Neuronal stem cell (in vitro differentiated cells): Measurements from ENCODE around the gene FHIT.

Experiments used
- DNase-seq: peaks from one replicate; pipeline ENCODE4 v3.0.0-alpha.2; 2013; ENCODE audit warnings: low spot score
- H2AFZ ChIP-seq: one replicate; pipeline ENCODE4 v1.6.1; 2013; ENCODE audit warnings: mild to moderate bottlenecking, low read length, inconsistent platforms
- H2AK5ac ChIP-seq: 2 replicates; pipeline ENCODE4 v1.6.1; 2013; ENCODE audit warnings: low read depth, mild to moderate bottlenecking, inconsistent platforms, low read length, moderate library complexity, mixed read lengths
- H2BK120ac ChIP-seq: 2 replicates; pipeline ENCODE4 v1.6.1; 2013; ENCODE audit warnings: low read depth, mild to moderate bottlenecking, inconsistent platforms, low read length, moderate library complexity, mixed read lengths
- H2BK12ac ChIP-seq: one replicate; pipeline ENCODE4 v1.6.1; 2013; ENCODE audit warnings: low read length, inconsistent platforms
- H2BK15ac ChIP-seq: 2 replicates; pipeline ENCODE4 v1.6.1; 2013; ENCODE audit warnings: mild to moderate bottlenecking, low read length, inconsistent platforms, mixed read lengths
- H2BK5ac ChIP-seq: one replicate; pipeline ENCODE4 v1.6.1; 2013; ENCODE audit warnings: inconsistent platforms, mild to moderate bottlenecking, low read length, moderate library complexity
- H3K14ac ChIP-seq: one replicate; pipeline ENCODE4 v1.6.1; 2013; ENCODE audit warnings: low read length, inconsistent platforms
- H3K18ac ChIP-seq: 2 replicates; pipeline ENCODE4 v1.6.1; 2013; ENCODE audit warnings: low read length, inconsistent platforms
- H3K23ac ChIP-seq: 2 replicates; pipeline ENCODE4 v1.6.1; 2013; ENCODE audit warnings: low read depth, mild to moderate bottlenecking, mixed read lengths, low read length, inconsistent platforms; ENCODE audit not compliant: poor library complexity
- H3K27ac ChIP-seq: replicated peaks from 3 replicates; pipeline ENCODE4 v1.5.1; 2013; ENCODE audit warnings: low read length, inconsistent platforms
- H3K27me3 ChIP-seq, 3 experiments: 2 replicates each; pipeline ENCODE4 v1.6.1; 2013; ENCODE audit warnings: low read length in 3 of 3, mild to moderate bottlenecking in 2 of 3, inconsistent platforms in 1 of 3, low read depth in 1 of 3, mixed read lengths in 1 of 3, moderate library complexity in 1 of 3; ENCODE audit not compliant: control insufficient read depth in 3 of 3, insufficient read depth in 3 of 3
- H3K36me3 ChIP-seq, 2 donors: replicated peaks in 1 of 2; 2 replicates each; pipeline ENCODE4 v1.6.1; 2013; ENCODE audit warnings: low read length in 2 of 2; ENCODE audit not compliant: control insufficient read depth in 2 of 2, insufficient read depth in 2 of 2
- H3K4ac ChIP-seq: 2 replicates; pipeline ENCODE4 v1.6.1; 2013; ENCODE audit warnings: inconsistent platforms, mild to moderate bottlenecking, low read length, moderate library complexity
- H3K4me1 ChIP-seq, 2 donors: 1 replicate in 1 of 2; 2 replicates in 1 of 2; pipeline ENCODE4 v1.6.1; 2013; ENCODE audit warnings: low read length in 2 of 2, low read depth in 1 of 2; ENCODE audit not compliant: control insufficient read depth in 2 of 2, insufficient read depth in 1 of 2
- H3K4me2 ChIP-seq: one replicate; pipeline ENCODE4 v1.6.1; 2013; ENCODE audit warnings: mild to moderate bottlenecking, low read length, inconsistent platforms; ENCODE audit not compliant: insufficient read depth, poor library complexity, severe bottlenecking
- H3K4me3 ChIP-seq, 2 donors: 2 replicates each; pipeline ENCODE4 v1.5.1; 2013; ENCODE audit warnings: low read length in 2 of 2, mild to moderate bottlenecking in 2 of 2, inconsistent platforms in 1 of 2, moderate library complexity in 1 of 2
- H3K79me1 ChIP-seq: one replicate; pipeline ENCODE4 v1.6.1; 2013; ENCODE audit warnings: low read depth, mild to moderate bottlenecking, inconsistent platforms, low read length, moderate library complexity
- H3K9ac ChIP-seq: one replicate; pipeline ENCODE4 v1.6.1; 2013; ENCODE audit warnings: mild to moderate bottlenecking, low read depth, low read length, inconsistent platforms; ENCODE audit not compliant: poor library complexity
- H3K9me3 ChIP-seq, 2 donors: replicated peaks in 1 of 2; 2 replicates each; pipeline versions ENCODE3 to v1.6.1; 2013; ENCODE audit warnings: low read length in 2 of 2, mild to moderate bottlenecking in 2 of 2, inconsistent platforms in 1 of 2, low read depth in 1 of 2, mixed read lengths in 1 of 2, moderate library complexity in 1 of 2; ENCODE audit not compliant: control insufficient read depth in 2 of 2, insufficient read depth in 1 of 2
- H4K8ac ChIP-seq: one replicate; pipeline ENCODE4 v1.6.1; 2013; ENCODE audit warnings: low read depth, mild to moderate bottlenecking, inconsistent platforms, low read length, moderate library complexity
- H4K91ac ChIP-seq: one replicate; pipeline ENCODE4 v1.6.1; 2013; ENCODE audit warnings: low read length, low read depth, mild to moderate bottlenecking, inconsistent platforms; ENCODE audit not compliant: poor library complexity
- WGBS, 2 donors: extraction: QIAGEN DNeasy Blood & Tissue Kit; methylation state at CpG; one replicate each; pipeline ENCODE4 v1.1.7; 2013; ENCODE audit warnings: missing lambda C conversion rate in 2 of 2, mixed read lengths in 1 of 2; ENCODE audit not compliant: insufficient read length in 2 of 2, insufficient replicate concordance in 1 of 2; ENCODE audit errors: extremely low coverage in 2 of 2; 5-methylcytosine and 5-hydroxymethylcytosine counted together

FHIT gene

DNA sequence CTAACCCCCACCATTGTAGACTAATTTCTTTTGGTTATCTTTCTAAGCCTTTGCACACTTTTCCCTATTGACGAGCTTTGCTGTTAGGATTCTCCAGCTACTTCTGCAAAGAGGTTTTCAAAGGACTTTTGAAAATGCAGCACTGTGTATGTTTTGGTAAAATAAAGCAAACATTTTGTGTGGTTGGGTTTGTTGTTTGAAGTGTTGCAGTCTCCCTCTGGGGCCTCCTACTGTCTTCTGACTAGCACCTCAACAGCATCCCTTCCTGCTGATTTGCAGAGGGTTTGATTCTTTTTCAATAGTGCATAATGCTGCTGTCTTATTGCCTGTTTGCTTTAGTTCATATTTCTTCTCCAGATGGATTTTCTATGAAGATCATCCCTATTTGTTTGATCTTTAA lies 1426.4 kb downstream of the FHIT start:
- no peak overlapping the region for H4K8ac ChIP-seq
- no peak for DNase-seq
- no peak overlapping the region for H3K14ac ChIP-seq

DNA sequence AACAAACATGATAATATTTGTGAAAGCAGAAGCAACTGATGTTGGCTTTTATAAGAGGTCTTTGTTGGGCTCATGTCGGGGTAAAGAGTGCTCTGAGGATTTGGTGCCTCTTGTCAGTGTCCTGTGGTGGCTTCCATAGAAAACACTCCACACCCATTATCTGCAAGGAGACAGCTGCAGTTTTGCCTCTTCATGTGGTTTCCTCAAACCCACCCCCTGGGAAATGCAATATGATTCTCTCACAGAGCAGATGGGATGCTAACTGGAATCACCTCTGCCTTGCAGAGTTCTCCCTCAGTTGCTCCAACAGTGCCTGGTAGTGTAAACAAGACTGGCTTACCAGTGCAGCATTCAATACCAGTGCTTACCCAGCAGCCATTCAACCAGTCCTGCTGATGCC lies 1430.0 kb downstream of the FHIT start:
- Histone ChIP-seq H3K4me1 (peaks cover 0 to 6% of the 10 kb centered on the region in 2 donors), H3K23ac (no peak overlapping the region), H3K14ac (no peak overlapping the region), H3K27me3 (no peaks in the 10 kb centered on the region), H4K8ac (no peak overlapping the region), H2AK5ac (no peak overlapping the region), H2BK15ac (no peak overlapping the region), H3K79me1 (no peaks in the 10 kb centered on the region), H4K91ac (no peak overlapping the region), H2AFZ (no peak overlapping the region), H3K9me3 (no peaks in the 10 kb centered on the region), H3K4me3 (no peak overlapping the region), H2BK120ac (no peak overlapping the region), H3K4ac (no peak overlapping the region), H3K27ac (no peak overlapping the region), H3K4me2 (no peak overlapping the region), H2BK12ac (no peak overlapping the region), H3K36me3 (no peaks in the 10 kb centered on the region), H2BK5ac (no peak overlapping the region), H3K9ac (no peak overlapping the region), H3K18ac (no peak overlapping the region)
- no CpG with 5 or more reads among the region's 1 CpG for WGBS, 2 donors
- no peak for DNase-seq

More for the DNA sequence above, 1426.4 kb downstream of the FHIT start:
- no peaks in the 10 kb centered on the region for H3K4me1 ChIP-seq
- H3K4ac ChIP-seq: no peak overlapping the region
- H2BK15ac ChIP-seq: no peak overlapping the region
- H4K91ac ChIP-seq: no peak overlapping the region
- H3K23ac ChIP-seq: no peak overlapping the region
- H3K9me3 ChIP-seq: no peaks in the 10 kb centered on the region
- no peaks in the 10 kb centered on the region for H3K79me1 ChIP-seq
- no peak overlapping the region for H3K18ac ChIP-seq
- WGBS, 2 donors: no CpG with 5 or more reads among the region's 1 CpG
- no peaks in the 10 kb centered on the region for H3K36me3 ChIP-seq
- no peak overlapping the region for H2AFZ ChIP-seq
- no peak overlapping the region for H3K27ac ChIP-seq
- no peak overlapping the region for H3K4me2 ChIP-seq
- H2BK12ac ChIP-seq: no peak overlapping the region
- no peak overlapping the region for H3K9ac ChIP-seq
- H2BK120ac ChIP-seq: no peak overlapping the region
- H3K27me3 ChIP-seq: no peaks in the 10 kb centered on the region
- no peak overlapping the region for H2BK5ac ChIP-seq
- no peak overlapping the region for H2AK5ac ChIP-seq
- H3K4me3 ChIP-seq: no peak overlapping the region

DNA sequence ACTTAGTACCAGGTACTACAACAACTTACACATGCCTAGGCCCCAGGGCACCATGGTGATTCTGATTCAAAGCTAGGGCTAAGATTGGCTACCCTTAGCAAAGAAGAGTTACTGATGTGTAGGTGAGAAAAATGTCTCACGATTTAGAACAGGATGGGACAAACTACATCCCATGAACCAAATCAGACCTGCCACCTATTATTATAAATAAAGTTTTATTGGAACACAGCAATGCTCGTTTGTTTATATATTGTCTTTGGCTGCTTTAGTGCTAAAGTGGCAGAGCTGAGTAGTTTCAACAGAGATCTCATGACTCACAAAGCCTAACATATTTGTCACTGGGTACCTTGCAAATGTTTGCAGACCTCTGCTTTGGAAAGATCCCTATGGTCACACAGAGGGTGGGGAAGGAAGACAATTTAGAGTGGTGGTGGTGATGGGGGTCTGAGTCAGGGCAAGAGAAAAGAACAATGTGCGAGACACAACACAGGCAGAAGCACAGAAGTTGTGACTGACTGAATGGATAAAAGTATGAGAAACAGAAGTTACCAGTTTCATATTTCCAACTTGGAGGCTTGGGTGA lies 1430.8 kb downstream of the FHIT start:
- Histone ChIP-seq H3K27ac (no peak overlapping the region), H4K8ac (no peak overlapping the region)
- WGBS, 2 donors: no CpG with 5 or more reads among the region's 3 CpGs

DNA sequence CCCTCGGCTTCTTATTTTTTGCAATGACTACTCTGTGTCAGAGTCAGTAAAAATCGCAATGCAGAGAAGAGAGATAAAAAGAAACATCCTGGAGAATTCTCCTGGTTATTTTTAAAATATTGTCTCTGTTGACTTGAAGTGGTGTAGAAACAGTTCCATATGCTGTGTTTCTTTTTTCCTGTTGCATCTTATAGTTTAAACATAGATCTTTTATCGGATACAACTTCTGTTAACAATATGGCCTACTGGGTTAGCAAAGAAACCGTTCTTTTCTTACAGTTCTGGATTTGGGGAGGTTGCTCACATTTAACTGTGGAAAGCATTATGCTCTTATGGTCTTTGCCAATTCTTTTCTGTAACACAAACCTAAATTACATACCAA lies 1432.3 kb downstream of the FHIT start:
- H3K27ac ChIP-seq: no peak overlapping the region

More for the DNA sequence above, 1430.8 kb downstream of the FHIT start:
- H3K36me3 ChIP-seq: no peaks in the 10 kb centered on the region
- H2BK120ac ChIP-seq: no peak overlapping the region
- H2AK5ac ChIP-seq: no peak overlapping the region
- no peak overlapping the region for H3K4ac ChIP-seq
- H2BK12ac ChIP-seq: no peak overlapping the region
- H3K23ac ChIP-seq: no peak overlapping the region
- no peak overlapping the region for H2BK5ac ChIP-seq
- H3K27me3 ChIP-seq: no peaks in the 10 kb centered on the region
- no peaks in the 10 kb centered on the region for H3K9me3 ChIP-seq
- no peak overlapping the region for H3K18ac ChIP-seq
- no peak overlapping the region for H3K9ac ChIP-seq
- no peak overlapping the region for H4K91ac ChIP-seq
- no peak overlapping the region for H2BK15ac ChIP-seq
- H2AFZ ChIP-seq: no peak overlapping the region
- no peaks in the 10 kb centered on the region for H3K79me1 ChIP-seq
- peaks cover 0 to 6% of the 10 kb centered on the region in 2 donors for H3K4me1 ChIP-seq
- no peak overlapping the region for H3K4me3 ChIP-seq
- no peak overlapping the region for H3K14ac ChIP-seq
- no peak for DNase-seq
- H3K4me2 ChIP-seq: no peak overlapping the region

More for the DNA sequence above, 1432.3 kb downstream of the FHIT start:
- H3K23ac ChIP-seq: no peak overlapping the region
- H3K4me1 ChIP-seq: peaks cover 0 to 6% of the 10 kb centered on the region in 2 donors
- no peaks in the 10 kb centered on the region for H3K36me3 ChIP-seq
- WGBS, 2 donors: no CpG with 5 or more reads among the region's 4 CpGs
- no peak overlapping the region for H4K8ac ChIP-seq
- no peaks in the 10 kb centered on the region for H3K27me3 ChIP-seq
- no peak overlapping the region for H3K4ac ChIP-seq
- no peak overlapping the region for H3K14ac ChIP-seq
- H3K9ac ChIP-seq: no peak overlapping the region
- no peak overlapping the region for H3K18ac ChIP-seq
- H2AFZ ChIP-seq: no peak overlapping the region
- no peak overlapping the region for H2AK5ac ChIP-seq
- no peak overlapping the region for H3K4me2 ChIP-seq
- no peak overlapping the region for H2BK120ac ChIP-seq
- no peak overlapping the region for H3K4me3 ChIP-seq
- H3K79me1 ChIP-seq: no peaks in the 10 kb centered on the region
- no peak overlapping the region for H4K91ac ChIP-seq
- DNase-seq: no peak
- no peak overlapping the region for H2BK5ac ChIP-seq
- H2BK15ac ChIP-seq: no peak overlapping the region
- no peaks in the 10 kb centered on the region for H3K9me3 ChIP-seq
- H2BK12ac ChIP-seq: no peak overlapping the region
